ENCODE data around the gene DOK1.
A peak's percentile ranks its signal among the peaks of the same experiment; 100 is the strongest.

DOK1 gene

DNA sequence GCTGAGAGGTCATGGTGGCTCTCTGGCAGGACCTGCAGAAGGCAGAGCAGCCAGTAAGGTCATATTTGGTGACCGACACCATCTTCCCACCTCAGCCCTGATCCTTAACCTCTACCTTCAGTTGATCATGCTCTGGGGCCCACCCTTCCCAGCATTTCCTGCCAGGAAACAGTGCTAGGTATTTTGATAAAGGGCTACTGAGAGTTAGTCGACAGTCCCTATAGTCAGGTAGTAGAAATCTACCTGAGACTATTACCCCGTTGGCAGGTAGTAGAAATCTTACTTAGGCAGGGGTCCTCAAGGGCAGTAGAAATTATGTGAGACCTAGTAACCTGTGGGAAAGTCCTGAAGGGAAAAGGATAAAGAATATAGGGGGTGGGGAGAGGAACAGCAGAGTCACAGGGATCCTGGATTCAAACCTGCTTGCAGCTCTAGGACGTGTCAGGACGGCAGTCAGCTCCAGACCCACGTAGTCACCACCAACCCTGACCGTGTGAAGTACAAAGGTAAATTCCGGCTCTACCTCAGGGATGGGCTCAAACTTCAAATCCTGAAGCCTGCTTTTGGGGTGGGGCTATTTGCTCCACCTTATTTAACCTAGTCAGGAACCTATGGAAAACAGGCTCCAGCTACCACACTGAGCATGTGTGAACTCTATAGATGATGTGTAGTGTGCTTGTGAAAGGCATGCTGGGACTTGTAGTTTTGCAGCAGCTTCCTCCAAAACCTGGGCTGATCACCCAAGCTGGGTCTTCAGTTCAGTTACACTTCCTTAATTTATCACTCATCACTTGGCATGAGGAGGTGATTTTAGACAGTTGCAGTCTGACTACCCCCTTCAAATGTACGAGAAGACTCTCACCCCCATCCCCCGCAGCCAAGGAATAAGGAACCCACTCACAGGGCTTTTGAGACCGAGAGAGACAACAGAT lies 28.5 kb upstream of the DOK1 start, which contains the start of gene DQX1:
Gene DQX1 (minus strand): TSS at position 515 of the 932 bp plus-strand sequence. CDS start 502 bp downstream, at position 13.
- DNase-seq: no peak

DNA sequence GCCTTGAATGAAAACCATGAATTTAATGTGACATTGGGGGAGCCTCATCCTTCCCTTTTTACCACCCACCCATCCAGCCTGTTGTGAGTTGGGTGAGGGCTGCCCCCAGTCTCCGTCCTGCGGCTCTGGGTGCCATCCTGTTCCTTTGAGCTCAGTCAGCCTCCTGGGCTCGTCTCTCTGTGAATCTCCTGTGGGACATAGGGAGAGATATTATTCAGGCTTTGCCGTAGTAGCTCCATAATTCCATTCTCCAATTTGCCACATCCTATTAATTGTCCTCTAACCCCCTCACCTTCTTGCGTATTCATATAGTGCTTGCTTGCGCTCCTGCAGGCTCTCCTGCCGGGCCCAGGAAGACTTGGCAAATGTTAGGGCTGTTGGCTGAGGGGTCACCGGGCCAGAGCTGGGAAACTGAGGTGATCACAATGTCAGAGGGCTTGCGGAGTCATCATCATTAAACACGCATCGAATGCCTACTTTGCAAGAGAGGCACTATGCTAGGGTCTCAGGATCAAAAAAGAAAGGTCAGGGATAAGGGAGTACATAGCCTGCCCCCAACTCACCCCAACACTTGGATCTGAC lies 27.8 kb upstream of the DOK1 start:
- no peak for DNase-seq

DNA sequence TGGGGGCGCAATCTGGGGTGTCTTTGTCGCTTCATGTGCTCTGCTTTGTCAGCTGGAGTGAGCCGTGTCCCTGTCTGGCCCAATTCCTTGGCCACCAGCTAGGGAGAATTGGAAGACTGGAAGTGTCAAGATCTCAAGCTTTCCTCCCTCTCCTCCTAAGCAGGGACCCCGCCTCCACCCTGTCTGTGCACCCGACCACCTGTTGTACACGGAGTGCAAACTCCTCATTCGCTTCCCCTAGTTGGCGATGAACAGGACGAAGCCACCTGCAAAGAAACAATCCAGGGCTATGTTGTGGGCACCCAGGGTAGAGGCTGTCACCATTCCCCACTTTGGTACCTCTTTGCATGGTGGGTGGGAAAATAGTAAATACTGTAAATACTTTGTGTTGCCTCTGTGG lies 26.8 kb upstream of the DOK1 start:
- no peak for DNase-seq

DNA sequence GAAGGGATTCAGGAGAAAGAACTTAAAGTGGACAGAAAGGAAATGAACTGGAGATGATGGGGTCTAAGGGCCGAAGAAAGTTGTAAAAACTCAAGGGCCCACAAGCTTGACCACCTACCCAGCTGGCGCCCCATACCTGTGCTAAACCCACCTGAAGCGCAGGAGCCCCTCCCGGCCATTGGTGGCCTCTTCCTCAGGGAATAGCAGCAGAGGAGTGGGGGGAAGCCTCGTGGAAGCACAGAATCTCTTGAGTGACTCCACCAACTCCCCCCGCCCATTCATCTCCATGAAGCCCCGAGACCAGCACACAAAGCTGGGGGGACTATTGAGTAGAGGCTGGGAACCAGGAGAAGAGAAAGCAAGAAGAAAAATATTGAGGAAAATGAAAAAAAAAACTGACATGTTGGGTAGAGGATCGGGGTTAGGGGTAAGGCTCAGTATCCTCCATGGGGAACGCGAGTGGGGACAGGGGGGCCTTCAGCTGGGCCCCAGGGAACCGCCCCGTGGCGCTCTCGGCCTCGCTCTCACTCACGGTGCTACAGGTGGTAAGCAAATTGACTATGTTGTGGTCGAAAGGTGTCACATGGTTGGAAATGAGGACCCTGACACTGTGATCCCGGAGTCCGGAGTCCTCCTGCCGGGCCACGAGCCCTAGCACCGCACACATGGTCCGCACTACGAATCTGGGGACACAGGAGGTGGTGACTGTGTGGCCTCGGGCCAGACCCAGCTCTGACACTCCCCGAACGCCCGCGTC lies 25.7 kb upstream of the DOK1 start:
- no peak for DNase-seq

DNA sequence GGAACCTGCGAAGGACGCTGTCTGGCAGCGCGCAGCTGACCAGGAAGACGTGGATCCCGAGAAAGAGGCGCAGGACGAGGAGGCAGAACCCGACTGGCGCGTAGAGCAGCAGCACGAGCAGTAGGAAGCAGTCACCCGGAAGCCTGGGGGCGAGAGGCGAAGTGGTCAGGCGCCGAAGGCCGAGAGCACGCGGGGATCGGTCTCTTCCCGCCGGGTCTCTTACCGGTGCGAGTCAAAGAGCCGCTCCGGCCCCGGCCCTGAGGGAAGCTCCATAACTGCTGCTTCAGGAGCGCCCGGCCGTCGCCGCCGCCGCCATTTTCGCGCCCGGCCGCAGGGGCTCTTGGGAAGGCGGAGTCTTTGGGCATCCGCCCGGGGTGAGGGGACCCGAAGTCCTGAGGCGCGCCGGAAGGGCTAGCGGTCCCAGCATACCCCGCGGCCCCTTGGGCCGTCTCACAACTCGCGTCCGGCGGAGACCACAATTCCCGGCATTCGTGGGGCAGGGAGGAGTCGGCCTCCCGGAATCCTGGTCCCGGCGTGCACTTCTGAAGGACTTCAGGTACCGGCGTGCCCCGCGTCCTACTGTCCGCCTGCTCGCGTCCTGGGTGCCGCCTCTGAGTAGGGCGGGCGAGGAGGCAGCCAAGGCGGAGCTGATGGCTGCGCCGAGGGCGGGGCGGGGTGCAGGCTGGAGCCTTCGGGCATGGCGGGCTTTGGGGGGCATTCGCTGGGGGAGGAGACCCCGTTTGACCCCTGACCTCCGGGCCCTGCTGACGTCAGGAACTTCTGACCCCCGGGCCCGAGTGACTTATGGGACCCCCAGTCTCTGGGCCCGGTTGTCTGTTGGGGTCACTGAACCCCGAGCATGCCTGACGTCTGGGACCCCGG lies 24.9 kb upstream of the DOK1 start, which contains the start of the genes AUP1 and HTRA2:
Gene AUP1 (minus strand): TSS at position 350 of the 882 bp plus-strand sequence. CDS start 77 bp downstream, at position 273.
Gene HTRA2 (plus strand): TSS at position 577 of the 882 bp plus-strand sequence. CDS start 74 bp downstream, at position 651.
- peak; percentile 97 for DNase-seq

DNA sequence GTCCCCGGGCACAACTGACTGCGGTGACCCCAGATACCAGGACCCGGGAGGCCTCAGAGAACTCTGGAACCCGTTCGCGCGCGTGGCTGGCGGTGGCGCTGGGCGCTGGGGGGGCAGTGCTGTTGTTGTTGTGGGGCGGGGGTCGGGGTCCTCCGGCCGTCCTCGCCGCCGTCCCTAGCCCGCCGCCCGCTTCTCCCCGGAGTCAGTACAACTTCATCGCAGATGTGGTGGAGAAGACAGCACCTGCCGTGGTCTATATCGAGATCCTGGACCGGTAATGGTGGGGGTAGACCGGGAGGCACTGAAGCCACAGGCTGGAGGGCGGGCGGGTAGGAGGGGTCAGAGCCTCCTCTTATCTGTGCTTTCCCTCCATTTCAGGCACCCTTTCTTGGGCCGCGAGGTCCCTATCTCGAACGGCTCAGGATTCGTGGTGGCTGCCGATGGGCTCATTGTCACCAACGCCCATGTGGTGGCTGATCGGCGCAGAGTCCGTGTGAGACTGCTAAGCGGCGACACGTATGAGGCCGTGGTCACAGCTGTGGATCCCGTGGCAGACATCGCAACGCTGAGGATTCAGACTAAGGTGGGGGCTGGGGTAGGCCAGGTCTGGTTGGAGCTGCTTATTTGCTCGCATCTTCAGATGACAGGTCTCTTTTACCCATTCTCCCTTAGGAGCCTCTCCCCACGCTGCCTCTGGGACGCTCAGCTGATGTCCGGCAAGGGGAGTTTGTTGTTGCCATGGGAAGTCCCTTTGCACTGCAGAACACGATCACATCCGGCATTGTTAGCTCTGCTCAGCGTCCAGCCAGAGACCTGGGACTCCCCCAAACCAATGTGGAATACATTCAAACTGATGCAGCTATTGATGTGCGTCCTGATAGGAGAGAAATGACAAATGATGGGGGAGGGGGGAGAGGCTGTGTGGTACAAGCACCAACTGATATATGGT lies 24.0 kb upstream of the DOK1 start:
- no peak for DNase-seq

DNA sequence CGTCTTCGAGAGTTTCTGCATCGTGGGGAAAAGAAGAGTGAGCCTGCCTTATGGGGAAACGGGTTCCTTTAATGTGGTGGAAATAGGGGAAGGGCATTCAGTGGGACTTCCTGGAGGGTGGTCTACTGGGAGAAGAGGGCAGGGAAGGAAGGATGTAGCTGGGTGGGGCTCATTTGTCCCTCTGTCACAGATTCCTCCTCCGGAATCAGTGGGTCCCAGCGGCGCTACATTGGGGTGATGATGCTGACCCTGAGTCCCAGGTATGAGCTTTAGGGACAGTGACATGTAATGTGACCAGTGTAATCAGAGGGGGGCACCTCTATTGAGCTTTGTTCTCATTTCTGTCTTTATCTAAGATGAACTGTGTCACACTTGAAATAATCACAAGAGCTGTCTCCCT lies 22.9 kb upstream of the DOK1 start:
- DNase-seq: no peak

DNA sequence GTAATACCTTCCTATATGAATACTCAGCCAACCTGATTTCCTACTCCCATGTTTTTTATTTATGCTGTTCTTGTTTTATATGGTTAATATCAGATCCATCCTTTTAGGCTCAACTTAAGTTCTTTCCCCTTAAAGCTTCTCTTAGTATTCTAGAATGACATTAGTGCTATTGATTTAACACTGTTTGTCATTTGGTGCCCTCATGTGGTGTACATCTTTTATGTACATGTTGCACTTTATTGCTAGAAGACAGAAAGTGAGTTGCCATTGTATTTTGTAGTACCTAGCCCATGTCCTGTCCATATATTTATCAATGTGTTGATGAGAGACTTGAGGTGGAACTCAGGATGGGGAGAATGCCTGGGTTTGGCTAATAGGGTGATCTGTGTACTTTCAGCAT lies 22.3 kb upstream of the DOK1 start:
- DNase-seq: no peak

DNA sequence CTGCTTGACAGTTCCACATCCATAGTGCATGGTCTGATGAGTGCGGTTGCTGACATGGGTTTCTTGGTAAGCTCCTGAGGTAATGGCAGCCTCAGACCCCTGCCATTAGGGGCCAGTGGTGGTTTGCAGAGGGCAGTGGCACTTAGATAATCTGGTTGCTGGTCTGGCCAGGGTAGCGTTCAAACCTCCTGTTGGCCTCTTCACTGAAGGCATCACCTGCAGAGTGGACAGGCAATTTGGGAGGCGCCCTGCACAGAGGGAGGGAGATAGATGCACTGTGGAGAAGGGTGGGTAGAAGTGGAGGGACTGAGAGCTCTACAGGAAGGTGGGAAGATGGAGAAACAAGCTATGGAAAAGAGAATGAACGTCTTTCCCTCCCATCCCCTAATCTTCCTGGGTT lies 21.1 kb upstream of the DOK1 start:
- no peak for DNase-seq

DNA sequence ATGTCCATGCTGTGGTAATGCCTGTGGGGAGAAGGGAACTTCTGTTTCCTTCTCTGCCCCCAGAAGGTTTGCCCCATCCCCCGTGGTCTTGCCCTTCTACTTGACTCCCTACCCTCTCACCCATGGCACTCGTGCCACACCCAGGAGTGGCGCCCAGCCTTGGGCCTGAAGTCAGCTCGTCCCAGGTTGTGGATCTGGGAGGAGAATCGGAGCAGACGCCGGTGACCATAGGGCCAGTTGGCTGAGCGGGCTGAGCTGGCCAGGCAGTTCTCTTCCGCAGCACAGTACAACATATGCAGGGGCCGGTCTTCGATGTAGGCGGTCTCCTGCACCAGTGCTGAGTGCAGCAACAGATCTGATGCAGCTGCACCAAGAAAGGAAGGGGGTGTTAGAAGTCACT lies 20.1 kb upstream of the DOK1 start:
- no peak for DNase-seq

DNA sequence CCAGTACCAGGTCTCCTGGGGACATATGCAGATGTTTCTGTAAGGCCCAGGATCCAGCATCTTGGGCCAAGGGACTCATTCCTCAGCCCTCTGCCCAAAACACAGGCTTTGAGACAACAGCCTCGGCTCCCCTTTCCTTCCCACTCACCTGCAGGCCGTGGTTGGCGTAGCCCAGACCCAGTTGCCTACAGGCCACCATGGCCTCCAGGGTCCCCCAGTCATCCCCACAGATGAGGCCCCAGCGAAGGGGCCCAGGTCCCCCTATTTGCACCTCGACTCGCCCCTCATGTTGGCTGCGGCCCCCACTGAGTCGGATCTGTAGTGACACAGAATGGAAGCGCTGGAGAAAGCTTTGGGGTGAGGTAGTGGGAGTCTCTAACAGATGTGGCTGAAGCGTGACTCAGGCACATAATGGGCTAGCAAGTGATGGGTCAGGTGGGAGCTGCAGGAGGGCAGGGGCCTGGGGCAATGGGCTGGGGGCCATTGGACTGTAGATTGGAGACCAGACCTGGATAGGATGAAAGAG lies 19.0 kb upstream of the DOK1 start:
- DNase-seq: no peak

DNA sequence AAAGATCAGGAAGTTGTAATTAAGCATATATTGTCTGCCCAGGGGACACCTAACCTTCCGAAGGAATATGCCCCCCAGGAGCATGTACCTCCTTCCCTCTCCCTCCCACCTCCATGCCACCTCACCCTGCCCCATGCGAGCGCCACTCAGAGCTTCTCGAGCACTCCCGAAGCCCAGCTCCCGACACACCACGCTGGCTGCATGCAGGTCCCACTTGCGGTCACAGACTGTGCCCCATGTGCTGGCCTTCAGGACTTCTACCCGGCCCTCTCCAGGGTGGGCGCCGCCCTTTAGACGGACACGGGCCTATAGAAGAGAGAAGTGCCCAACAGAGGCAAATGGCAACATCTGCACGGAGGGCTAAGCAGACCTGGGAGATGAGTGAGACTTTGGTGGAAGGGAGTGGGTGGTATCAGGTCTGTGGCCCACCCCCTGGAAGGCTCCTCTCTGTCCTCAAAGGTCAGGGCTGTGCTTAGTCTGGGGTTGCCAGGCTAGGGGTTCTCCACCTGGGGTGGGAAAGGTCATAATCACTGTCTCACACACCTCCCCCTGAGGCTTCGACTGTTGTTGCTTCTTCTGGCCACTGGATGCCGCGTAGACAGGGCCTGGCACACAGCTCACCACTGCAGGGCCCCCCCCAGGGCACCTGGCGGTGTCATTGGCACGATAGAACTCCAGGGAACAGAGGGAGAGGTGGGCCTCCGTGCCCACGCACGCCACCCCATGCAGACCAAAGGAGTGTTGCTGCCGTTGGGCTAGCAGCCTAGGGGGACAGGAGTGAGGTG lies 18.2 kb upstream of the DOK1 start:
- no peak for DNase-seq

DNA sequence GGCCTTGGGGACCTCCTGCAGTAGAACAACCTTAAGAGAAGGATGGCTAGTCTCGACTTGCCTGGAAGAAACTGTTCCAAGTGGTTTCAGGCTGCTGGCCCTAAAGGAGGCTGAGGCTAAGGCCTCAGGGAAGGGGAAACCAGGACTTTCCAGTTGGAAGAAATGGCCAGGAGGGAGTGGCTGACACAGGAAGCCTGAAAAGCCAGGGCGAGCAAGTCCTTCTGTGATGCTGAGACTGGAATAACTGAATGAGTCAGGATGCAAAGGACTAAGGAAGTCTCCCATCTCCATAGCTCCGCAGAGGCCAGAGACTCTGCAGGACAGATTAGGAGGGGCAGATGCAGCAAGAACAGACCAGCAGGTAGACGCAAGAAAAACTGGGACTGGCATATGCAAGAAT lies 17.4 kb upstream of the DOK1 start:
- no peak for DNase-seq

DNA sequence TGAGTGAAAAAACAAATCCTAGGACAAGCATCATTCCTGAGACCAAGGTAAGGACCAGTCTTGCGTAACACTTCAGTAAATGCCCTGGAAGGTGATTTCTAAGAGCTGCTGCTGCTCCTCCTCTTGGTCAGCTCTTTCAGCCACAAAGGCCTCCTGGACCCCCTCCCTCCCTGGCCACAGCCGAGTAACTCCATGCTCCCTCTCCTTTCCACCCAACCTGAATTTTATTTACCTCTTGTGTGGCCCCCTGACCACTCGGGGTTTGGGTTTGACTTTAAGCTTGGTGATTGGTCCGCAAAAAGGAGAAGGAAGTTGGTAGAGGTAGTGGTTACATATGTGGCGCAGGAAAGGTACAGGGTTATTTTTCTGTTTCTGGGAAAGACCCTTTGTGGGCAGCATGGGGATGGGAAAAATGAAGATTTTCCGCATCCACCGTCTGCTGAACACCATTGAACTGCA lies 15.6 kb upstream of the DOK1 start:
- no peak for DNase-seq

DNA sequence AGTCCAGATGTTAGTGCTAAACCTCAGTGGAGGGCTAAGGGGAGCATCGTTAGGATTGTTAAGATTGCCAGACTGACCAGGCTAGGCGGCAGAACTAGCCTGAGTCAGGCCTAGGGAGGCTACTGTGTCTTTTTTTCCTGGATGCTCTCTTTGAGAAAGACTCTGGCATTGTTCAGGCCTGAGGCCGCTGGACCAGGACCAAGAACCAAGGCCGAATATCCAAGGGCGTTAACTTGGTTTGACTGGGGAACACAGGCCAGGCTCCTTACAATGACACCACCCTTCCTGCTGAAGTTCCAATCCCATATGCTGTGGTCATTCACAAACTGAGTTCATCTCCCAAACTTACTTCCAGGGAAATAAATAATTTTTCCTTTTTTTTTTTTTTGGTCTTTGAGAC lies 14.2 kb upstream of the DOK1 start:
- no peak for DNase-seq

DNA sequence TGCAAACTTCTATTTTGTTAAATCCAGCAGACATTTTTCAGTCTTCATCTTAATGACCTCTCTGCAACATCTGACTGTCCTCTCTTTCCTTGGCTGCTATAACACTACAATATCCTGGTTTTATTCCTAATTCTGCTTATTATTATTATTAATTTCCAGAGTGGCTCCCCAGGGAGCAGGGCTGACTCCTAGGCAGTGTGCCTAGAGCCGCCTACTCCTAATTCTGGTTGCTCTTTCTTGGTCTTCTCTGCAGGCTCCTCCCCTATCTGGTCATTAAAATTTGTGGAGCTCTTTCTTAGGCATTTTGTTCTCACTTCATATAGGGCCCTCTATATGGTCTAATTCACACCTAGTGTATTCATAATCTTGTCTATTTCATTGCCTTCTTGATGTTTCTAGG lies 11.5 kb upstream of the DOK1 start:
- no peak for DNase-seq

DNA sequence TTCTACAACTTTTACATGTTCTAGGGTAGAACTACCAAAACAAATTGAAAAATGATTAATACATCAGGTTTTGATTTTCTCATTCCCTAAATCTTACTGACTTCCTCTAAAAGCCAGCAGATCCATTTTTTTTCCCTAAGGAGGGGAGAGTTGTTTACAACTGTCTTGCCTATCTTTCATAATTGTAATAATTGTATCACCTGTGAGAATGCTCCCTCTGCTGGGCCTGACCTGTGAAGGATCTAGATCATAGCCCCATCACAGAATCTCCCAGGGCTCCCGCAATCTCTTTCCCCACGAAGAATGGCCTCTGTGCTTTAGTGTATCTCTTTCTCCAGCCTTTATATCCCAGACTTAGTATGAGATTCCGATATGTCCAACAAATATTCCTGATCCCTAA lies 9.9 kb upstream of the DOK1 start:
- no peak for DNase-seq

DNA sequence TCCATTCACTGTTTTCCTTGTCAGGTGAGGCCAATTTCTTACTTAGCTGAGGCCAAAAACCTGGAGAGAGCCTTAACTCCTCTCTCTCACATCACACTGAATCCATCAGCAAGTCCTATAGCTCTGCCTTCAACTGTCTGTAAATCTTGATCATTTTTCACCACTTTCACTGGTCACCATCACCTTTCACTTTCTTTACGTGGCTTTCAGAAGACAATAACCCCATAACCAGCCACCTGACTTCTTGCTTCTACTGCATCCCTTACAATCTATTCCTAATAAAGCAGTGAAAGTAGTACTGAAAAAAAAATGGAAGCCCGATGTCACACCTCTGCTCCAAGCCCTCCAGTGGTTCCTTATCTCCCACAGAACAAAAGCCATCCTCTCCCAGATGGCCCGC lies 8.5 kb upstream of the DOK1 start:
- no peak for DNase-seq

DNA sequence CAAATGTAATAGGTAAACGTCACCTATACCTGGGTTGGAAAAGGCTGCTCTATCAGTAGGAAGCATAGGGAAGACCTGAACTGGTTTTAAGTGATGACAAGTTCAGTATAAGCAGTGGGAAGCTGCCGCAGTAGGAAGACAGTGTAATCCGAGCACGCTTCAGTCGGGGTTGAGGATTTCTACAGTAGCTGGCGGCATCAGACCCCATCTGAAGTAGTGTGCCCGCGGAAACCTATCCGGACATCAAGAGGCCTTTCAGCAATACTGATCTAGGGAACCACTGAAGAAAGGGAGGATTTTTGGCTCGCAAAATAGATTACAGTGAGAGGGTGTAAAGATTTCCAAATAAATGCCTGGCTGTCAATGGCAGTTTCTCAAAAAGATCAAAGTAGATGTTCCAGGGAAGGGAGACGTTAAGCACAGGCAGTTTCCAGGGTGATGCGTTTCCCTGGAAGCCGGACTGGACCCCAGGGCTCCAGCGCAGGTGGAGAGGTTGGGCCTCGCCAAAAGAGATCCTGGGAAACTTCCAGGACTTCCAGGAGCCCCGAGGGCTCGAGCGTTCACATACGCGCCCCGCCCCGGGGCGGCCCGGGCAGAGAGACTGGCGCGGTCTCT lies 6.1 kb upstream of the DOK1 start:
- DNase-seq: peak; percentile 21
